Activated CD4-positive, alpha-beta memory T cell treated with anti-CD3 and anti-CD28 coated beads, Interleukin-2, amount 10 ng/mL, durations not matched to agents 7 days and 5 days (primary cell): Measurements from ENCODE around the gene TBC1D7. TPM values are rescaled to one million over a fixed set of nuclear protein-coding genes. Genes with fewer than 3 reads are reported as not detected.

Experiments
- CTCF ChIA-PET: fragments of 350-600 bp; sonication (Branson Sonifier 250); formaldehyde crosslinking; loops from one replicate; lab custom pipeline; 2021; ENCODE audit warnings: antibody characterized with exemption, inconsistent platforms; lab: Charles Lee
- POLR2A ChIA-PET: fragments of 350-600 bp; sonication (Branson Sonifier 250); formaldehyde crosslinking; loops from one replicate; lab custom pipeline; 2021; ENCODE audit warnings: antibody characterized with exemption; lab: Charles Lee
- DNase-seq: peaks from one replicate; pipeline ENCODE4 v3.0.0-alpha.2; 2020
- H3K27ac Mint-ChIP-seq: one replicate; pipeline ENCODE4 v1.8.0; 2021; ENCODE audit warnings: mild to moderate bottlenecking, mixed read lengths
- H3K27me3 Mint-ChIP-seq: one replicate; pipeline ENCODE4 v1.8.0; 2021; ENCODE audit warnings: mixed read lengths
- H3K36me3 Mint-ChIP-seq: one replicate; pipeline ENCODE4 v1.8.0; 2021; ENCODE audit warnings: low read depth, mixed read lengths
- H3K4me1 Mint-ChIP-seq: one replicate; pipeline ENCODE4 v1.8.0; 2021; ENCODE audit warnings: mixed read lengths
- H3K4me3 Mint-ChIP-seq: one replicate; pipeline ENCODE4 v1.8.0; 2021; ENCODE audit warnings: mild to moderate bottlenecking, mixed read lengths
- H3K9me3 Mint-ChIP-seq: one replicate; pipeline ENCODE4 v1.8.0; 2021; ENCODE audit warnings: mixed read lengths
- total RNA-seq, 2 experiments: library from RNA; stranded (reverse); gene quantifications; one replicate each; pipeline ENCODE4 v1.2.3, GENCODE V29; 2021

TBC1D7 gene
- total RNA-seq, 2 experiments from 2014 or later = 18.7 to 19.1 TPM

GRCh38 chr6:13354331-13355042 is 26.1 kb upstream of the TBC1D7 start:
- CTCF ChIA-PET = interaction anchor here (0.7 to 4.6 kb wide), 8 partner anchors 15 to 261 kb away, joined by 3 to 23 read pairs (median 4); partner anchors contain the start of genes NOL7, SIRT5 and TBC1D7
- POLR2A ChIA-PET = interaction anchor here (1.2 to 2.3 kb wide), 3 partner anchors 26 to 132 kb away, joined by 3 to 25 read pairs (median 6); partner anchors contain the start of genes GFOD1 and TBC1D7
- peaks cover 2% of the 10 kb centered on the region for H3K9me3 Mint-ChIP-seq

DNA sequence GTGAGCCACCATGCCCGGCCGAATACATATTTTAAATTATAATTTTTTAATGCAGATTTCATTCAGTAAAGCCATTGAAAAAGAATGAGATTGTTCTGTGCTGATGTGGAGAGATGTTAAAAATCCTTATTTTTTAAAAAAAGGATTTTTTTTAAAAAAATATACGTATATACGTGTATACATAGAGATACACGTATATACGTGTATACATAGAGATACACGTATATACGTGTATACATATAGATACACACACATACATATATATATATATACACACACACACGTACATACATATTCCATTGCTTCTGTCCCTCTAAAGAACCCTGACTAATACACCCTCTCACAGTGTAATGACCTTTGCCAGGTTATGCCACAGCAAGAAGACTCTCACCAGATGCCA is 23.8 kb upstream of the TBC1D7 start:
- ChIA-PET POLR2A (no interaction called here), CTCF (interaction anchor here (4.6 kb wide), 1 partner anchor 223 kb away, joined by 23 read pairs; the partner anchor contains the start of gene SIRT5)
- Mint-ChIP-seq H3K4me1 (peaks cover 38% of the 10 kb centered on the region), H3K4me3 (no peak overlapping the region), H3K9me3 (peaks cover 2% of the 10 kb centered on the region), H3K27me3 (no peaks in the 10 kb centered on the region), H3K36me3 (peaks cover 4% of the 10 kb centered on the region), H3K27ac (no peak overlapping the region)
- no peak for DNase-seq

More at GRCh38 chr6:13354331-13355042, 26.1 kb upstream of the TBC1D7 start:
- Mint-ChIP-seq H3K4me3 (no peak overlapping the region), H3K36me3 (peaks cover 4% of the 10 kb centered on the region), H3K4me1 (peaks cover 44% of the 10 kb centered on the region), H3K27me3 (no peaks in the 10 kb centered on the region), H3K27ac (peak overlapping the region; percentile 98)
- no peak for DNase-seq

DNA sequence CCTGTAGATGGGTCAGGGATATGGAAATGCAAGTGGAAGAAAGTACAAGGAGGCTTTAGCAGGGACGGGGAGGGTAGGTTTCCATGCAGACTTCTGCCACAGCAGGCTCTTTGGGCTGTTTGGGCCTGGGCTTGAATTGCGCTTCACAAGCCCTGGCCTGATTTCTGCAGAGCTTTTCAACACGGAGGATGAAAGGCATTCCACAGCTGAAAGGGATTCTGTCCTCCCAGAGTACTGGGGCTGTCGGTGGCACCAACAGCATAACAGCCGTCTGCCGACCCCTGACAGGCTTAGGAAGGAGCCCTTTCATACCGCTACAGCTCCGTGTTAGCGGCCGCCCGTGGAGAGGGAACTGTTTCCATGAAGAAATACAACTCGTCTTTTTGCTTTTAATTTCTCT is 22.9 kb upstream of the TBC1D7 start:
- Mint-ChIP-seq H3K9me3 (peaks cover 2% of the 10 kb centered on the region), H3K36me3 (peaks cover 4% of the 10 kb centered on the region), H3K4me3 (no peak overlapping the region), H3K27me3 (peaks cover 6% of the 10 kb centered on the region), H3K4me1 (peaks cover 29% of the 10 kb centered on the region), H3K27ac (no peak overlapping the region)
- ChIA-PET CTCF (no interaction called here), POLR2A (no interaction called here)
- DNase-seq = no peak

- H3K27me3 Mint-ChIP-seq = peaks cover 11% of the 10 kb centered on the region
- H3K27ac Mint-ChIP-seq = no peak overlapping the region
- H3K36me3 Mint-ChIP-seq = peaks cover 4% of the 10 kb centered on the region
- no peak for DNase-seq
- POLR2A ChIA-PET = interaction anchor here (2.0 kb wide), 1 partner anchor 225 kb away, joined by 6 read pairs; the partner anchor contains the start of gene SIRT5
- peaks cover 16% of the 10 kb centered on the region for H3K4me1 Mint-ChIP-seq
- H3K4me3 Mint-ChIP-seq = no peak overlapping the region
- peaks cover 2% of the 10 kb centered on the region for H3K9me3 Mint-ChIP-seq
- CTCF ChIA-PET = interaction anchor here (1.1 to 2.9 kb wide), 2 partner anchors 19 to 225 kb away, joined by 3 to 11 read pairs; partner anchors contain the start of gene SIRT5
These were observed 21.6 kb upstream of the TBC1D7 start for GRCh38 chr6:13349811-13350506.

GRCh38 chr6:13348334-13349113 is 20.2 kb upstream of the TBC1D7 start:
- Mint-ChIP-seq H3K36me3 (no peaks in the 10 kb centered on the region), H3K9me3 (peaks cover 2% of the 10 kb centered on the region), H3K4me3 (no peak overlapping the region), H3K4me1 (peaks cover 2% of the 10 kb centered on the region), H3K27me3 (peaks cover 11% of the 10 kb centered on the region), H3K27ac (no peak overlapping the region)
- CTCF ChIA-PET = interaction anchor here (2.9 kb wide), 1 partner anchor 226 kb away, joined by 11 read pairs; the partner anchor contains the start of gene SIRT5
- no peak for DNase-seq
- POLR2A ChIA-PET = interaction anchor here (2.0 kb wide), 1 partner anchor 226 kb away, joined by 6 read pairs; the partner anchor contains the start of gene SIRT5

DNA sequence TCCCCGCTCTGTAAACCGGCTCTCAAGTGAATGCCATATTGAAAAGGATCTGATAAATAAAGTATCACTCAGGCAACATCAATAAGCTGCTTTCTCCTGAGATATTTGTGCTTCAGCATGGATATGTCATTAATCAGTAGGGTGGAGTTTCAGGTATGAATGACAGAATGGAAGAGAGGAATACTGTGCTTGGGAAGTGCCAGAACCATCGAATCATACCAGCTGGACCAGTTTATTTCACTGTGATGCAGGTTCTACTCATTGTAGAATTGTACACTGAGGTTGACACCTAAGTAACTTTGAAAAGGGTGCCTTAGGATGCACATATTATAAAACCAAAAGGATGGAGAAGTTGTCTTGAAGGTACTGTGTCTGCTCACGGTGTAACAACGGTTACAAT is 17.9 kb upstream of the TBC1D7 start:
- no peaks in the 10 kb centered on the region for H3K36me3 Mint-ChIP-seq
- DNase-seq = no peak
- CTCF ChIA-PET = no interaction called here
- H3K9me3 Mint-ChIP-seq = no peaks in the 10 kb centered on the region
- H3K4me3 Mint-ChIP-seq = no peak overlapping the region
- POLR2A ChIA-PET = no interaction called here
- peaks cover 17% of the 10 kb centered on the region for H3K27me3 Mint-ChIP-seq
- no peak overlapping the region for H3K27ac Mint-ChIP-seq
- no peaks in the 10 kb centered on the region for H3K4me1 Mint-ChIP-seq

GRCh38 chr6:13342414-13343019 is 14.2 kb upstream of the TBC1D7 start:
- H3K4me3 Mint-ChIP-seq = no peak overlapping the region
- H3K27me3 Mint-ChIP-seq = peaks cover 20% of the 10 kb centered on the region
- no peak overlapping the region for H3K27ac Mint-ChIP-seq
- no peaks in the 10 kb centered on the region for H3K9me3 Mint-ChIP-seq
- no peaks in the 10 kb centered on the region for H3K36me3 Mint-ChIP-seq
- DNase-seq = no peak
- POLR2A ChIA-PET = interaction anchor here (0.7 kb wide), 1 partner anchor 14 kb away, joined by 3 read pairs; no protein-coding TSS in a partner anchor
- peaks cover 7% of the 10 kb centered on the region for H3K4me1 Mint-ChIP-seq
- CTCF ChIA-PET = interaction anchor here (0.7 kb wide), 1 partner anchor 33 kb away, joined by 3 read pairs; no protein-coding TSS in a partner anchor

DNA sequence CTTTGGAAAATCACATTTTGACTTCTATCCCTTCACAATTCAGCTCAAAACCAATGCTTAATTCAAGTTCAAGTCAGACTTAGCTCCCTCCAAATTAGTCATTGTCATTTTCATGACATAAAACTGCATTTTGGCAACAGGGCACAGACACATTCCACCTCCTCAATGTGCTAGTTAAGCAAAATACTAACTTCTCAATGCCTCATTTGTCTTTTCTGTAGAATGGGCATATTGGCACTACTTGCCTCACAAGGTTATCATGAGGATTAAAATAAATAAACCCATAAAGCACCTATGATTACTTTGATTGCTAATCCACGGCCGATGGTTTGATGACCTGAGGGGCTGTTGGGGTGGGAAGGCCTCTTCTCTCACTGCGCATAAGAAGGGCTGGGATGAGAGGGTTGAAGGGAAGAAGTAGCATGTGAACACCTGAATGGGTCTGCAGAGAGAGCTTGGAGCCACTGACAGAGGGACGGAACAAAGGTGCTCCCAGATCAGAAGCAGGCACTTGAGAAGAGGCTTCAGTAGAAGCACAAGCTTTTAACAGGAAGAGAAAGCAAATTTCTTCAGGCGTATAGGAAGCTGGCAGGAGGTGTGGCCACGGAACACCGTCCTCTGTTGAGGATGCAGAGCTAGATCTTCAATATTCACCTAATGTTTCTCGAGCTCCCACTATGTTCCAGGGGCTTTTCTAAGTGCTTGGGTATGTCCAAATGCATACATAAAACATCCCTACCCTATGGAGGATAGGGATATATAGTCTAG is 11.7 kb upstream of the TBC1D7 start:
- peaks cover 8% of the 10 kb centered on the region for H3K27me3 Mint-ChIP-seq
- ChIA-PET CTCF (interaction anchor here (1.4 to 3.8 kb wide), 3 partner anchors 13 to 235 kb away, joined by 3 to 37 read pairs (median 3); partner anchors contain the start of gene SIRT5), POLR2A (interaction anchor here (0.6 to 1.2 kb wide), 2 partner anchors 12 to 70 kb away, joined by 3 read pairs; partner anchors contain the start of gene TBC1D7)
- no peak overlapping the region for H3K4me3 Mint-ChIP-seq
- no peak overlapping the region for H3K27ac Mint-ChIP-seq
- peaks cover 12% of the 10 kb centered on the region for H3K4me1 Mint-ChIP-seq
- no peaks in the 10 kb centered on the region for H3K36me3 Mint-ChIP-seq
- H3K9me3 Mint-ChIP-seq = no peaks in the 10 kb centered on the region
- no peak for DNase-seq

- POLR2A ChIA-PET = interaction anchor here (1.1 to 1.7 kb wide), 3 partner anchors 10 to 237 kb away, joined by 4 to 7 read pairs (median 5); partner anchors contain the start of genes SIRT5 and TBC1D7
- Mint-ChIP-seq H3K27ac (no peak overlapping the region), H3K9me3 (no peaks in the 10 kb centered on the region), H3K36me3 (no peaks in the 10 kb centered on the region), H3K4me1 (peaks cover 12% of the 10 kb centered on the region), H3K4me3 (no peak overlapping the region), H3K27me3 (peaks cover 11% of the 10 kb centered on the region)
- DNase-seq = no peak
- CTCF ChIA-PET = interaction anchor here (0.7 to 3.8 kb wide), 19 partner anchors 8 to 1669 kb away, joined by 3 to 37 read pairs (median 3); partner anchors contain the start of genes NOL7, SIRT5 and TBC1D7
These were observed 9.7 kb upstream of the TBC1D7 start for GRCh38 chr6:13338038-13338437.

DNA sequence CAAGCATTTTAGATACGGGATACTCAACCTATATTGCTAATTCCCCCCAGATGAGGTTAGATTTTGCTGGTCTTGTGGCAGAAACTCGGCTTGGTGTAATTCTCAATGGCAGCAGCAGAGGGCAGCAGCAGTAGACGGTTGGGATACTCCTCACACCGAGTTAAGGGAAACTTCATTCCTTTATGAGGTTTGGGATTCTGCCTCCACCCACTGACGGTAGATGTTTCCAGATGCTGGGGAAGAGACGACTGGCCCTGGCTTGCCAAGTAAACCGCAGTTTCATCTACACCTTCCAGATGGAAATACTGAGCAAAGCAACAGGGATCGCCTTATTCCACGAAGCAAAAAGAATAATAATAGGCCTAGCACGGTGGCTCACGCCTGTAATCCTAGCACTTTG is 8.2 kb upstream of the TBC1D7 start:
- H3K27ac Mint-ChIP-seq = no peak overlapping the region
- ChIA-PET CTCF (interaction anchor here (1.2 to 3.8 kb wide), 3 partner anchors 205 to 730 kb away, joined by 3 to 37 read pairs (median 5); partner anchors contain the start of gene SIRT5), POLR2A (no interaction called here)
- H3K4me3 Mint-ChIP-seq = no peak overlapping the region
- DNase-seq = peak; percentile 67
- H3K9me3 Mint-ChIP-seq = no peaks in the 10 kb centered on the region
- no peaks in the 10 kb centered on the region for H3K36me3 Mint-ChIP-seq
- H3K27me3 Mint-ChIP-seq = peaks cover 5% of the 10 kb centered on the region
- peaks cover 12% of the 10 kb centered on the region for H3K4me1 Mint-ChIP-seq

- Mint-ChIP-seq H3K4me1 (peaks cover 5% of the 10 kb centered on the region), H3K9me3 (no peaks in the 10 kb centered on the region), H3K4me3 (no peak overlapping the region), H3K27ac (no peak overlapping the region), H3K27me3 (peaks cover 3% of the 10 kb centered on the region), H3K36me3 (no peaks in the 10 kb centered on the region)
- DNase-seq = no peak
- CTCF ChIA-PET = interaction anchor here (0.8 to 3.4 kb wide), 6 partner anchors 12 to 424 kb away, joined by 3 to 17 read pairs (median 3); partner anchors contain the start of gene SIRT5
- POLR2A ChIA-PET = interaction anchor here (0.5 to 1.3 kb wide), 3 partner anchors 20 to 241 kb away, joined by 3 read pairs; no protein-coding TSS in a partner anchor
These were observed 6.6 kb upstream of the TBC1D7 start for GRCh38 chr6:13334953-13335352.
